IgD-negative memory B cell (primary cell): ENCODE data around the gene IRF7. TPM values are rescaled to one million over a fixed set of nuclear protein-coding genes. Genes with fewer than 3 reads are reported as not detected.
A peak's percentile ranks its signal among the peaks of the same experiment; 100 is the strongest.

ENCODE experiments used
- H3K27ac Mint-ChIP-seq, 3 donors: one replicate each; pipeline ENCODE4 v1.8.0; 2020 to 2022; ENCODE audit warnings: mild to moderate bottlenecking in 3 of 3, mixed read lengths in 3 of 3, moderate library complexity in 1 of 3
- H3K27me3 Mint-ChIP-seq: one replicate; pipeline ENCODE4 v1.8.0; 2021; ENCODE audit warnings: mixed read lengths
- H3K36me3 Mint-ChIP-seq: one replicate; pipeline ENCODE4 v1.8.0; 2020; ENCODE audit warnings: mild to moderate bottlenecking, mixed read lengths
- H3K4me1 Mint-ChIP-seq, 3 donors: one replicate each; pipeline ENCODE4 v1.8.0; 2020 to 2022; ENCODE audit warnings: mixed read lengths in 3 of 3, mild to moderate bottlenecking in 1 of 3
- H3K4me3 Mint-ChIP-seq, 4 donors: one replicate each; pipeline ENCODE4 v1.8.0; 2020 to 2022; ENCODE audit warnings: mild to moderate bottlenecking in 4 of 4, mixed read lengths in 4 of 4, moderate library complexity in 3 of 4
- H3K9me3 Mint-ChIP-seq, 3 donors: one replicate each; pipeline ENCODE4 v1.8.0; 2020 to 2021; ENCODE audit warnings: mixed read lengths in 3 of 3, mild to moderate bottlenecking in 1 of 3
- polyA plus RNA-seq: library from polyadenylated mRNA; unstranded; fragments of 300-500 nt; fragmentation: Illumina TruSeq; gene quantifications from one replicate; pipeline ENCODE4 v1.2.3, GENCODE V29; 2021

Gene IRF7
- polyA plus RNA-seq, 1 donor from 2014 or later = 103 TPM

DNA sequence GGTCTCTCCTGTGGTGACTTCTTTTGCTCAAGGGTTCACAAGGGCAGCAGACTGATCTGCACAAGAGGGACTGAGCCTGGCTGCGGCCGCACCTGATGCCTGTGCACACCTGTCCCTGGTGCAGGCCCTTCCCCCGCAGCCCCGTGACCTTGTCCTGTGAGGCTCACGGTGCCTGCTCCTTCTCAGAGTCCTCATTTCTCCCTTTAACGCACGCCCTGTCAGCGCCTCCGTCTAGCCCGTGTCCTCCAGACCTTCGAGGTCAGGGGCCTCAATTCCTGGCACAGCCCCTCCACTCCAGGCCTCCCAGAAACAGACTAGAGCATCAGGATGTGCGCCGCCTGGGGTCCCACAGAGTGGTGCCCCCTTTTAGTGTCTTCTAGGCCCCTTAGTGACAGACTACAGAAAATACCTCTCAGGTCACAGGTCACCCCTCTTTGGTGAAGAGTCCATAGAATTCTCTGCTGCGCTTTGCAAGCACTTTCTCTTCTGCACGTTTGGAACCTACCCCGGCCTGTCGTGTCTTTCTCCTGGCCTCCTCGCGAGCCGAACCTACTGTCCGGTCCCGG is 20.3 kb upstream of the IRF7 start:
- Mint-ChIP-seq H3K36me3 (peaks cover 5% of the 10 kb centered on the region), H3K27ac (peak overlapping the region in 1 of 3 donors; percentile 48)

DNA sequence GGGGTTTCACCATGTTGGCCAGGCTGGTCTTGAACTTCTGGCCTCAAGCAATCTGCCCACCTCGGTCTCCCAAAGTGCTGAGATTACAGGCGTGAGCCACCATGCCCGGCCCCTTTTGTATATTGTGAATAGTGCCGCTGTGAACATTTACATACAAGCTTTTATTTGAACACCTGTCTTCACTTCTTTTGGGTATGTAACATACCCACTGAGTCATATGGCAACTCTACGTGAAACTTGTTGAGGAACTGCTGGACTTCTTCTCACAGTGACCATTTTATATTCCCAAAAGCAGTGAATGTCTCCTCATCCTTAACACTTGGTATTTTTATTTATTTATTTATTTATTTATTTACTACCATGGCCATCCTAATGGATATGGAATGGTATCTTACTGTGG is 15.1 kb upstream of the IRF7 start:
- peaks cover 13 to 17% (median 14%) of the 10 kb centered on the region in 3 donors for H3K4me1 Mint-ChIP-seq
- peaks cover 5% of the 10 kb centered on the region for H3K36me3 Mint-ChIP-seq
- peak overlapping the region in 1 of 3 donors; percentile 76 for H3K27ac Mint-ChIP-seq
- peak overlapping the region in 1 of 4 donors; percentile 60 for H3K4me3 Mint-ChIP-seq
- peaks cover 24% of the 10 kb centered on the region for H3K27me3 Mint-ChIP-seq
- no peaks in the 10 kb centered on the region for H3K9me3 Mint-ChIP-seq

More for the DNA sequence above, 20.3 kb upstream of the IRF7 start:
- Mint-ChIP-seq H3K27me3 (peaks cover 26% of the 10 kb centered on the region), H3K4me3 (peak overlapping the region in 1 of 4 donors; percentile 65), H3K4me1 (peaks cover 0 to 5% (median 2%) of the 10 kb centered on the region in 3 donors), H3K9me3 (no peaks in the 10 kb centered on the region)

DNA sequence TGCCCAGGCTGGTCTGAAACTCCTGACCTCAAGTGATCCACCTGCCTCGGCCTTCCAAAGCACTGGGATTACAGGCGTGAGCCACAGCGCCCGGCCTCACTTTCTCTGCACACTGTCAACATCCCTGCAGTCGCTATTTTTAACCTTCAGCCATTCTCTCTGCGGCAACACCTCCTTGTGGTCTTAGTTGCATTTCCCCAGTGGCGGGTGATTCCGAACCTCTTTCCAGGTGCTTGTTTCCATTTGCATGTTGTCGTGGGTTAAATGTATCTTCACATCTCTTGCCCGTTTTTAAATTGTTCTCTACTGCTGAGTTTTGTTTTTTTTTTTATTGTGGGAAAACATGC is 13.5 kb upstream of the IRF7 start:
- Mint-ChIP-seq H3K4me1 (peaks cover 13 to 17% (median 14%) of the 10 kb centered on the region in 3 donors), H3K9me3 (no peaks in the 10 kb centered on the region), H3K27me3 (peaks cover 24% of the 10 kb centered on the region), H3K36me3 (peaks cover 5% of the 10 kb centered on the region), H3K27ac (peak overlapping the region; percentile 0 to 76 (median 59)), H3K4me3 (peak overlapping the region in 3 of 4 donors; percentile 7 to 67 (median 26))

DNA sequence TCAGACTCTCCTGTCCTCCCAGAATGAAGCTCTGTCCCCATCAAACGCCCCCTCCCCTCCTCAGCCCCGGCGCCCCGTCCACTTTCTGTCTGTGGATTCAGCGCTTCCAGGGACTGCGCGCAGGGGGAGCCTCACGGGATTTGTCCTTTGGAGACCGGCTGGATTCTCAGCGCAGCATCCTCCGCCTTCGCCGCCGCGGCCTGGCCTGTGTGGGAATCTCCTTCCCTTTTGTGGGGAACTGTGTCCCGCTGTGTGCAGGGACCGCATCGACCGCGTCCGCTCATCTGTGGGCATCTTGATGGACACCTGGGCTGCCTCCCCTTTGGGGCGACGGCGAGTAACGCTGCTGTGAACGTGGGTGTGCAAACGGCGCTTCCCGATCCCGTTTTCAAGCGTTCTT is 12.3 kb upstream of the IRF7 start:
- Mint-ChIP-seq H3K27me3 (peaks cover 27% of the 10 kb centered on the region), H3K9me3 (no peaks in the 10 kb centered on the region), H3K36me3 (peaks cover 8% of the 10 kb centered on the region), H3K4me3 (peak overlapping the region in 3 of 4 donors; percentile 25 to 67 (median 26)), H3K4me1 (peaks cover 13 to 17% (median 14%) of the 10 kb centered on the region in 3 donors), H3K27ac (peak overlapping the region in 2 of 3 donors; percentile 17 to 76)

DNA sequence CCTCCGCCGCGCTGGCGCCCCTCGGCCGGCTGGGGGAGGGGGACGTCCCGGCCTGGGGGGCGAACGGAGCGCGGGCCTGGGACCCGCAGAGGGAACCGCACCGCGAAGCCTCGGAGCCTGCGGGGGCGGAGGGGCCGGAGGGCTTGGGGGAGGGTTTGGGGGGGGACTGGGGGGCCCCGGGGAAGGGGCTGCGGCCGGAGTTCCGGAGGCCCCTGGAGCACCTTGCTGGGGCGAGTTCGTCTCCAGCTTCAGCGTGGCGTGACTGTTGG is 11.5 kb upstream of the IRF7 start:
- Mint-ChIP-seq H3K9me3 (no peaks in the 10 kb centered on the region), H3K4me1 (peaks cover 13 to 17% (median 14%) of the 10 kb centered on the region in 3 donors), H3K4me3 (no peak overlapping the region), H3K27ac (no peak overlapping the region), H3K36me3 (peaks cover 3% of the 10 kb centered on the region), H3K27me3 (peaks cover 27% of the 10 kb centered on the region)

DNA sequence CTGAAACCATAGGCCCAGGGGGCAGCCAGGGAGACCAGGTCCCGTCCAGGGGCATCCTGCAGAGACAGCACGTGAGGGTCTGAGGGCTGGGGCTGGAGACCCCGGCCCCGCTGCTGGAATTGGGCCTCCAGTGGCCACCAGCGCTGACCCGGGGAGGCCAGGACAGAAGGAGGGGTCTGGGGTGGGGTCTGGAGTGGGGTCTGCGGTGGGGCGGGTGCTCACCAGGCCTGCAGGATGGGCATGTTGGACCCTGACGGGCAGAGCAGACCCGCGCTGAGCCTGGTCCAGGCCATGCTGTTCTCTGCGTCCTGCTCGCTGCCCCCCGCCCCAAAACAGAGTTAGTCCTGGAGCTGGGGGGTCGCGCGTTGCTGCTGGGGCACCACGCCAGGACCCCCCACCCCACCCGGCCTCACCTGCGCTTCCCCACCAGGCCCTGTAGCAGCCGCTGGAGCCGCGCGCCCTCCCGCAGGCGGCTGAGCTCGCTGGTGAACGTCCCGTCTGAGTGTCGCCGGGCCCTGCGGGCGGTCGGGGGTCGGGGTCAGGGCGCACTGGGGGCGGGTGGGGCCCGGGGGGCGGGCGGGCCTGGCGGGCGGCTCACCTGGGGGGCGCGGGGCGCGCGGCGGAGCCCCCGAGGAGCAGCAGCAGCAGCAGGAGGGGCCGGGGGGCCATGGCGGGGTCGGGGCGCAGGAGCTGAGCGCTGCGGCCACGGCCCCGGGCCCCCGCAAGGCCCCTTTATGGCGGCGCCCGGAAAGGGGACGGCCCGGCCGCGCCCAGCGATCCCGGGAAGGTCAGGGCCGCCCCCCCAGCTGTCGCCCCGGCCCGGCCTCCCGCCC is 10.9 kb upstream of the IRF7 start, which contains the start of gene SCT:
Gene SCT (minus strand): TSS at position 707 of the 833 bp plus-strand sequence. CDS start 38 bp downstream, at position 669.
- Mint-ChIP-seq H3K9me3 (no peaks in the 10 kb centered on the region), H3K4me3 (peak within 1 kb of the TSS in 3 of 4 donors; percentile 25 to 57 (median 26)), H3K27me3 (peaks cover 27% of the 10 kb centered on the region), H3K36me3 (peaks cover 4% of the 10 kb centered on the region), H3K4me1 (peaks cover 13 to 17% (median 14%) of the 10 kb centered on the region in 3 donors), H3K27ac (peak within 1 kb of the TSS in 1 of 3 donors; percentile 76)

DNA sequence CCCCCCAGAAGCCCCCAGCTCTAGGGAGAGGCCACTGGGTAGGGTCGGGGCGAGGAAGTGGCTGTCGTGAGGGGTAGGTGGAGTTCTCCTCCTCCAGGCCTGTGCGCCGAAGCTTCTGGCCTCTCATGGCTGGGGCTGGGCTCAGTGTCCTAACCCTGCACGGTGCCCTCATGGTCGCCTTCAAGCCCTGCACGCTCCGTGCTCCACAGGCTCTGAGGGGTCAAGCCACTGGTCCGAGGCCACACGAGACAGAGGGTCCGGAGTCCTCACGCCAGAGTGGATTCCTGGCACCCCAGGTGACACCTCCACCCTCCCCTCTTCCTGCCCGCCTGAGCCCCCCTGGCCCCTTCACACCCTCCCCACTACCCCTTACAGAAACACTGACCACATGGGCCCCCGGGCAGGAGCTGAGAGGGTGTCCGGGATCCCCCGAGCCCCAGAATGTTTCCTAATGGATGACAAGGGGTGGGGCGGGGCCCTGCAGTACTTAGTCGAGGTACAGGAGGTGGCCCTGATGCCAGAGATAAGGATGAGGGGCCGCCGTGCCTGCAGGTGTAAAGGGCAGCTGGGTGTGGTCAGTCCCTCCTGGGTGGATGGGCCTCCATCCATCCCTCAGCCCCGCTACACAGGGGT is 10.0 kb upstream of the IRF7 start:
- H3K9me3 Mint-ChIP-seq = no peaks in the 10 kb centered on the region
- peak overlapping the region in 1 of 4 donors; percentile 43 for H3K4me3 Mint-ChIP-seq
- no peak overlapping the region for H3K27ac Mint-ChIP-seq
- H3K27me3 Mint-ChIP-seq = peaks cover 27% of the 10 kb centered on the region
- peaks cover 4% of the 10 kb centered on the region for H3K36me3 Mint-ChIP-seq
- H3K4me1 Mint-ChIP-seq = peaks cover 13 to 17% (median 14%) of the 10 kb centered on the region in 3 donors

DNA sequence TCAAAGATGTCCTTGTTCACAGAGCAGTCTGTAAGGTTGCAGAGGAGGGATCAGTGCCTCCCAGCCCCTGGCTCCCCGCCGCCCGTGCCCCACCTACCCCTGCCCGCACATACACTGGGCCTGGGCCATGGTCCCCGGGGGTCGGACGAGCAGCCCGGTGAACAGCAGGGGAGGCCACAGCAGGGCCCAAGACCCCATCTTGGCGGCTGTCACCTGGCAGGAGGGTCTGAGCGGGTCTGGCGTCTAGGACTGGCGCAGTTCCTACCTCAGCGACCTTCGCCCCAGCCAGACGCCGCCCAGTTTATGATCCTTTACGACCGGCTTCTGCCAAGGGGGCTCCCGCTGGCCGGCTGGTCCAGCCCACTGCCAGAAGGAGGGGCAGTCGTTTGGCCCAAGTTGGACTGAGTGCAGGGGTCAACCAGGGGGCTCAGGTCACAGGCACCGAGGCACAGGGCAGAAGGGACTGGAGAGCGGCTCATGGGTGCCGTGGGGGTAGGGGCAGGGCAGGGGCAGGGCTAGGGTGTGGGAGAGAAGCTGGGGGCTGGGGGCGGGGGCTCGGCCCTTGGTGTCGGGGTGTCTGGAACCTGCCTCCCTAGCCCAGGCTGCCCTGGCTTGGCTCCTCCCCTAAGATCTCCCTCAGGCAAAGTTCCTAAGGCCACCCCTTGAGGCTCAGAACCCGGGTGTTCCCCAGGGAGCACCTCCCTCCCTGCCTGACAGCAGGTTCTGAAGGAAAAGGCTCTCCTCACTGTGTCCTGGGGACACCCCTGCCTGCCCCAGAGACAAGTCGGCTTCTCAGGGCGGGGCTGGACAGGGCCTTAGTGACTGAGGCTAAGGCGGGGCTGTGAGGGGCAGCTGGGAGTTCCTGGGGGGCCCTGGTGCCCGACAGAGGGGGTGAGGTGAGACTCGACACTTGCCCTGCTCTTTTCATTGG is 9.2 kb upstream of the IRF7 start, which contains the start of gene CDHR5:
Gene CDHR5 (minus strand): TSS at position 251 of the 931 bp plus-strand sequence. CDS start 53 bp downstream, at position 198.
- Mint-ChIP-seq H3K36me3 (peaks cover 4% of the 10 kb centered on the region), H3K4me3 (peak within 1 kb of the TSS in 1 of 4 donors; percentile 43), H3K9me3 (no peaks in the 10 kb centered on the region), H3K27me3 (peaks cover 24% of the 10 kb centered on the region), H3K4me1 (peaks cover 13 to 17% (median 14%) of the 10 kb centered on the region in 3 donors), H3K27ac (peak within 1 kb of the TSS in 1 of 3 donors; percentile 67)

DNA sequence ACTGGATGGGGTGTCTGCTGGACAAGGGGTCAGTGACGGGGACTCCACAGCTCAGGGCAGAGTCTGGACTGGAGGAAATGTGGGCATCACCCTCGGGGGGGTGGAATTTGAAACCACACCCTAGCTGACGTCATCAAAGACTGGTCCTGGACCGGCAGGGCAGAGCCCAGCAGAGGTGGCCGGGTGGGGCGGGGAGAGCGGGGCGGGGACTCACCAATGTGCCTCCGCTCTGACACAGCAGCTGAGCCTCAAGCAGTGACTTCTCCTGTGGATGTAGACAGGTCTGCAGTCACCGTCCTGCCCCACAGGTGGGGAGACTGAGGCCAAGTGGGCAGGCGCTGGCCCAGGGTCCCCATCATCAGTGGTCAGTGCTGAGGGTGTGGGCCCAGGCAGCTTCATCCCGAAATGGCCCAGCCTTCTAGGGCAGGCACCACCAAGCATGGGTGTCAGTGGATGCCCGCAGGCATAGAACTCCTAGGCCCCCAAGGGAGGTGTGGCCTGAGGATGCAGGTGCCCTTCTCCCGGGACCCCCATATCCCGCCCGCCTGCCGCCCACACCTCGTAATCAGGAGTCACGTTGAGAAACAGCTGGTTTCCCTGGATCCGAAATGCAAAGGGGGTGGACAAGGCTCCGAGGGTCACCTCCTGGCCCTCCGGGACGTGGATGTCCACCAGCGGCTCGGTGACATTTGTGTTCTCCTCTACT is 8.4 kb upstream of the IRF7 start:
- H3K4me3 Mint-ChIP-seq = no peak overlapping the region
- H3K27me3 Mint-ChIP-seq = peaks cover 19% of the 10 kb centered on the region
- no peaks in the 10 kb centered on the region for H3K9me3 Mint-ChIP-seq
- peaks cover 8 to 11% (median 10%) of the 10 kb centered on the region in 3 donors for H3K4me1 Mint-ChIP-seq
- H3K36me3 Mint-ChIP-seq = peaks cover 4% of the 10 kb centered on the region
- peak overlapping the region in 1 of 3 donors; percentile 67 for H3K27ac Mint-ChIP-seq

DNA sequence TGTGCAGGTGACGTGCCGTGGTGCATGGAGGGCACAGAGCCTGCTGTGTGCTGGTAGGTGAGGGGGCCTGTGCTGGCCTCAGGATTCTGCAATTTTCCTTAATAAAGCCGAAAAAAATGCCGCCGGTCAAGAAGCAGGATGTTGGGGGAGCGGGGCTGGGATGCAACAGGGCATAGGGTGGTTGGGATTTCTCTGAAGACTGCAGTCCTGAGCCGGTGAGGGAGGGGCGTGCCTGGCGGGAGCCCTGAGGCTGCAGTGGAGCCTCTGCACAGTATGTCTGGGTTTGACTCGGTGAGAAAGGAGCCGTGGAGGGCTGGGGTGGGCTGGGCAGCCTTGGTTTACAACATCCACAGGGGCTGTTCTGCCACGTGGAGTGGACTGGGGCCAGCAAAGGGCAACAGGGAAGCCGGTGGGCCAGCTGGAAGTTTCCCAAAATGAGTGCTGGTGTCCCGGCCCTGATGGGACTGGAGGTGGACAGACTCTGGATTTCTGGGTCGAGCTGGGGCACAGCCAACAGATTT is 7.7 kb upstream of the IRF7 start:
- Mint-ChIP-seq H3K27me3 (peaks cover 11% of the 10 kb centered on the region), H3K4me3 (peak overlapping the region in 2 of 4 donors; percentile 47 to 58), H3K36me3 (peaks cover 5% of the 10 kb centered on the region), H3K4me1 (peaks cover 2 to 5% (median 2%) of the 10 kb centered on the region in 3 donors), H3K9me3 (no peaks in the 10 kb centered on the region), H3K27ac (peak overlapping the region in 1 of 3 donors; percentile 67)

DNA sequence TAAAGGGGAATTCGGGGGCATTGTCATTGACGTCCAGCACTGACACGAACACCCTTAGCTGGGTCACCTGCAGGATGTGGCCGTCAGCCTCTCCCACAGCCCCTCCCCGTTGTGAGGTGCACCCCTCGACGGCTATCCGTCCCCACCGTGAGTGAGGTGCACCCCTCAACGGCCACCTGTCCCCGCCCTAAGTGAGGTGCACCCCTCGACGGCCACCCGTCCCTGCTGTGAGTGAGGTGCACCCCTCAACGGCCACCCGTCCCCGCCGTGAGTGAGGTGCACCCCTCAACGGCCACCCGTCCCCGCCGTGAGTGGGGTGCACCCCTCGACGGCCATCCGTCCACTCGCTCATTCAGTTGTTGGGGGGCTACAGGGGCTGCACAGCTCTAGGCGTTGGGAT is 6.1 kb upstream of the IRF7 start:
- Mint-ChIP-seq H3K4me3 (peak overlapping the region in 1 of 4 donors; percentile 58), H3K4me1 (no peaks in the 10 kb centered on the region), H3K9me3 (no peaks in the 10 kb centered on the region), H3K27ac (peak overlapping the region in 1 of 3 donors; percentile 25), H3K27me3 (peaks cover 3% of the 10 kb centered on the region), H3K36me3 (peaks cover 7% of the 10 kb centered on the region)

DNA sequence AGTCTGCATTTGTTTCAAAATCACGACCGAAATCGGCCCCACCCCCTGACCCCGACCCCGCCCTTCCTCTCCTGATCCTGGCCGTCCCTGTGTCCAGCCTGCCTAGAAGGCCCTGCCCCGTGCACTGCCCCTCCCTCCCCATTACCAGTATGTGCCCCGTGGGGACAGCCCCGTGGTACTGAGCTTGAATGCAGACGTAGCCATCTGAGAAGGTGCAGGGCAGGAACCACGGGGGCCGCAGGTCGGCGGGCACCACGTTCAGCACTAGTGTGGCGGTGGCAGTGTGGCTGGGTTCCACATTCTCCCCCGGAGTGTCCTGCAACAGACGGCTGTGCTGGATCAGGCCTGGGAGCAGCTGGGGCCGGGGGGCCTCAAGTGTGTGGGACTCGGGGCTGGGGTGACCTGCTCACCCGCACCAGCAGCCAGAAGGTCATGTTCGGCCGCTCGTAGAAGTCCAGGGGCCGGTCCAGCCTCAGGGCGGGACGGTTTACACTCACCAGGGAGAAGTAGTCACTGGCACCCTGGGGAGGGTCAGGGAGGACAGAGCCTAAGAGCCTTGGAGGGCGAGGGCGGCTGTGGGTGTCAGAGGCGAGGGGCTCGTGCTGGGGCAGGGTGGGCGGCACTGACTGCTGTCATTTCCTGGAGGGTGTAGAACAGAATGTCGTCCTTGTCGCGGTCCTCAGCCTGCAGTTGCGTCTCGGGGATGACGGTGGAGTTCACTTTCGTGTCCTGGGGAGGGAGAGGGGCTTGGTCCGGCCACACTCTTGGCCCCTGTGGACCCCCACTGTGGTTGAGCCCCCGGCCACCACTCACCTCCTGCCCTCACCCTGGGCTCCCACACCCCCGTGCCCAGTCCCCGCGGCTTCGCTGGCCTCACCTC is 5.4 kb upstream of the IRF7 start:
- Mint-ChIP-seq H3K4me3 (no peak overlapping the region), H3K4me1 (peaks cover under 1 to 4% (median 2%) of the 10 kb centered on the region in 3 donors), H3K27me3 (peaks cover 3% of the 10 kb centered on the region), H3K27ac (peak overlapping the region in 1 of 3 donors; percentile 16), H3K9me3 (no peaks in the 10 kb centered on the region), H3K36me3 (peaks cover 8% of the 10 kb centered on the region)

DNA sequence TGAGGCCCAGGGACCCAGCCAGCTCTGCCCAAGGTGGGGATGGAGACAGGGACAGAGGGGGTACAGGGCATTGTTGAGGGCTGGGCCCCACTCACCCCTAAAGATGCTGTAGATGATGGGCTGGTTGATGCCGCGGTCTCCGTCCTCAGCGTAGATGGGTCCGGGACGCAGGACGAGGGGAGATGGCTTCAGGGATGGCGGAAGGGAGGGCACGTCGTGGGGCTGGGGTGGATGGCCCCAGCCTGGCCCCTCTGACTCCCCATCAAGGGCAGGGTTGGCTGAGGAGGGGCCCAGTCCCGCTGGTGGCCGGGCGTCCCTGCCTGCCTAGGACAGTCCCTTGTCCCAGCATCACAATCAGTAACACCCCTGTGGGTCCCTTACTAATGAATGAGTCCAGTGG is 4.5 kb upstream of the IRF7 start:
- H3K4me1 Mint-ChIP-seq = peaks cover 4 to 6% (median 4%) of the 10 kb centered on the region in 3 donors
- H3K4me3 Mint-ChIP-seq = peak overlapping the region in 1 of 4 donors; percentile 41
- H3K36me3 Mint-ChIP-seq = peaks cover 8% of the 10 kb centered on the region
- no peaks in the 10 kb centered on the region for H3K9me3 Mint-ChIP-seq
- H3K27ac Mint-ChIP-seq = peak overlapping the region in 1 of 3 donors; percentile 35
- peaks cover 3% of the 10 kb centered on the region for H3K27me3 Mint-ChIP-seq
